Smooth muscle cell of the brain vasculature (primary cell): Measurements from ENCODE around the gene UBA52.
"Not testable (repeated sequence)": the region's sequence is repeated elsewhere in the genome, so short reads cannot be mapped to it uniquely, and the experiment has no call there.

Experiments used
- DNase-seq: peaks from one replicate; pipeline ENCODE4 v3.0.0-alpha.2; 2012; ENCODE audit warnings: low read depth, low spot score

The UBA52 gene

DNA sequence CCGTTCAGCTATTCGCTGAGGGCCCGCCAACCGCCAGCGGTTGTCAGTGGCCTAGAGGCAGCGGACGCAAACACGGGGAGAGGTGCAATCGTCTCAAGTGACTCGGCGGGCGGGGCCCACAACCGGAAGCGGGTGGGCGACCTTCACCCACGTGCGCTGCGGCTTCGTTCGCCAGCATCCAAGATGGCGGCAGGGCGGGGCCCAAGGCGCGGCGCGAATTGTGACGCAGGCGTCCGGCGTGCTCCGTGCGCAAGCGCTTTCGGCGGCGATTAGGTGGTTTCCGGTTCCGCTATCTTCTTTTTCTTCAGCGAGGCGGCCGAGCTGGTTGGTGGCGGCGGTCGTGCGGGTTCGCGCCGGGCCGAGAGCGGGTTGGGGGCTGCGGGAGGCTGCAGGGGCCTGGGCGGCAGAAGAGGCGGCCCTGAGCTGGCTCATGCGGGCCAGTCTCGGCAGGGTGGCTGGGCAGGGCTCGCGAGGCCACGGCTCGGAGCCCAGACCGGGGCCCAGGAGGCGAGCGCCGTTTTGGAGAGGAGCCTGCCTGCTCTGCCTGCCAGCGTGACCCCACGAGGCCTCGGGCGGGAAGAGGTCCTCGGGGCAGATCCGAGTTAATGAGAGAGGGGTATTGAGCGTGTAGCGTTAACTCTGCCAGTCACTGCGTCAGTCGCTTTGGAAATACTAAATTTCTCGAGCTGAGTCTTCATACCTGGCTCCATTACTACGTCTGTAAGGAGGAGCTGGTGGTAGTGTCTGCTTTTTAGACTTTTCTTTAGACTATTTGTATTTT lies at the start of gene UBA52:
TSS of gene UBA52 (plus strand) at position 294 of the 781 bp plus-strand sequence. CDS start 1,444 bp downstream, outside the sequence.
- DNase-seq, result peak; percentile 91

DNA sequence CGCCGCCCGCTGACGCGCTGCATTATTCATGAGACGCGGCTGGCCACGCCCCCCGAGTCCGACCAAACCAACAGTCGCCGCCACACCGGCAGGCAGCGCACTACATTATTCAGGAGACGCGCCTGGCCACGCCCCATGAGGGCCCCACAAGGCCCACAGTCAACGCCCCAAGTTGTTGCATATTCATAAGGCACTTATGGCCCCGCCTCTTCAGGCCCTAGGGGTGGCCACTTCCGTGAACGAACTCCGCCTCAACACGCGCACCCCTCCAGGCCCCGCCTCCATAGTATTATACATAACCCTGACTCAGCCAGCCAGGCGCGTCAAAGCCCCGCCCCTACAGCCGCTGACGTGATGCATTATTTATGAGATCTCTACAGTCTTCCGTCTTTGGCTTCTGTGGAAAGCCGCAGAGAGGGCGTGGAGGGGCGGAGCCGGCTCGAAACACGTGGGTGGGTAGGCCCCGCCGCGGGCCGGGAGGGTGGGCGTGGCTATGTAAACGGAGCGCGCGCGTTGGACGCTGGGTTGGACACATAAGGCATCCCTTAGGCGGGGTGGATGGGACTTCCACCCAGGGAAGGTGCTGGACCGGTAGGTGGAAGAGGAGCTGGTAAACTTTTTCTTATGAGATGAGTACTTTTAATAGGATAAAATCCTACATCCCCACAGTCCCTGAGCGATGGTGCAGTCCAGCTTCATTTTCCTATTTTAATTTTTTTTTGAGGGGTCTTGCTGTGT lies 49.4 kb upstream of the UBA52 start:
- DNase-seq, result peak; percentile 100

- DNase-seq, result not testable (repeated sequence)
Observed at GRCh38 chr19:18522862-18523440, 48.7 kb upstream of the UBA52 start.

GRCh38 chr19:18523841-18524240 lies 47.8 kb upstream of the UBA52 start:
- DNase-seq, result no peak

- DNase-seq, result no peak
Observed at GRCh38 chr19:18526316-18526715, 45.3 kb upstream of the UBA52 start.

DNA sequence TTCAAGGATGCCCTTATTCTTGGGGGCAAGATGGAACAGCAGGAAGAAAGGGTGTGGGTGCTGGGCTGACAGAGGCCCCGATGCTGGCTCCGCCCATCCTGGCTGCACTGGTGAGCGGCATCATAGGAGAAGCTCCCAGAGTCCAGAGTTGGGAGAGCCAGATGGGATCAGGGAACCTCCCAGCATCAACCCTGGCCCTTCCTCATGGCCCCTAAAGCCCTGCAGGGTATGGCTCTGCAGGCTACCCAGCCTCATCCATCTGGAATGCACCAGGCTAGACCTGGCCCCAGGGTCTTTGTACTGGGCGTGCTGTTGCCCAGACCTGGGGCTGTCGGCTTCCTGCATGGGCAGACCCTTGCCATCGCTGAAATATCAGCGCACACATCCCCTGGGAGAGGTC lies 41.9 kb upstream of the UBA52 start:
- no peak for DNase-seq

DNA sequence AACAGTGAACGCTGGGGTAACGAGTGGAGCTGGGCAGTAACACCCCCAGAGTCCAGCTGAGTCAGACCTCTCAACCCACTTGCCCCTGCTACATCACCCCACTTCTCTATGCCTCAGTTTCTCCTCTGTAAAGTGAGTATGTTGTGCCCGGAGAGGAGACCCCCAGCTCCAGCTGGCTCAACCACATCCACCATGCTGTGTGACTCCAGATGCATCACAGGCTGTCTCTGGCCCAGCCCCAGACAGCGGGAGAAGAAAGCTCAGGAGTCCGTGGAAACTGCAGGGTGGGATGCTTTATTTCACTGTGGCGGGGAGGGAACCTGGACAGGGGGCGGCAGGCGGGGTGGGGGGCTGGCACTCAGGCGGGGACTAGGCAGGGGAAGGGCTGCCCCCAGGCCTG lies 40.2 kb upstream of the UBA52 start:
- no peak for DNase-seq

GRCh38 chr19:18532168-18532890 lies 39.3 kb upstream of the UBA52 start:
- DNase-seq, result no peak

DNA sequence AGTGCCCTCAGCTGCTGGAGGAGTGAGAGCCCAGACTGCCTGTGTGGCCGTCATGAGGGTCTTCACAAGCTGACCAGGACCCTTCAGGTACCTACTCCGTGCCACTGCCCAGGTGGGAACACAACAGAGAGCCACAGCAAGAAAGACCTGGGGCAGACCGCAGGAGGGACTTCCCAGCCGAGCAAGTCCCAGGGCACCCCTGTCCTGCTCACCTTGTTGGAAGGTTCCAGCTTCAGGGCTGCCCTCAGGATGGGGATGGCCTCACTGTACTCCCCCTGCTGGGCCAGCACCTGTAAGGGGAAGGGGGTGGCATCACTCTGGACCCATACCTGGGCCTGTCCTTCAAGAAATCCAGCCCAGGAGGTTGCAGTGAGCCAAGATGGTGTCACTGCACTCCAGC lies 38.6 kb upstream of the UBA52 start:
- DNase-seq, result no peak

- DNase-seq, result no peak
Observed at GRCh38 chr19:18536475-18536874, 35.2 kb upstream of the UBA52 start.

GRCh38 chr19:18537431-18537830 lies 34.2 kb upstream of the UBA52 start:
- no peak for DNase-seq

- DNase-seq, result no peak
Observed at GRCh38 chr19:18538115-18538514, 33.5 kb upstream of the UBA52 start.

GRCh38 chr19:18539372-18539771 lies 32.3 kb upstream of the UBA52 start:
- DNase-seq, result no peak

DNA sequence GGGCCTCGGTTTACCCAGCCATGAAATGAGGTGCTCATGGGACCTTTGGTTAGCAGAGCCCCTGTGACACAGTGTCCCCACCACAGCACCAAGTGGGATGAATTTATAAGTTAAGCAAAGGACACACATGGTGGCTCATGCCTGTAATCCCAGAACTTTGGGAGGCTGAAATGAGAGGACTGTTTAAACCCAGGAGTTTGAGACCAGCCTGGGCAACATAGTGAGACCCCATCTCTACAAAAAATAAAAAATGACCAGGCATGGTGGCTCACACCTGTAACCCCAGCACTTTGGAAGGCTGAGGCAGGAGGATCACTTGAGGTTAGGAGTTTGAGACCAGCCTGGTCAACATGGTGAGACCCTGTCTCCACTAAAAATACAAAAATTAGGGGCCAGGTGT lies 31.5 kb upstream of the UBA52 start:
- DNase-seq, result not testable (repeated sequence)

DNA sequence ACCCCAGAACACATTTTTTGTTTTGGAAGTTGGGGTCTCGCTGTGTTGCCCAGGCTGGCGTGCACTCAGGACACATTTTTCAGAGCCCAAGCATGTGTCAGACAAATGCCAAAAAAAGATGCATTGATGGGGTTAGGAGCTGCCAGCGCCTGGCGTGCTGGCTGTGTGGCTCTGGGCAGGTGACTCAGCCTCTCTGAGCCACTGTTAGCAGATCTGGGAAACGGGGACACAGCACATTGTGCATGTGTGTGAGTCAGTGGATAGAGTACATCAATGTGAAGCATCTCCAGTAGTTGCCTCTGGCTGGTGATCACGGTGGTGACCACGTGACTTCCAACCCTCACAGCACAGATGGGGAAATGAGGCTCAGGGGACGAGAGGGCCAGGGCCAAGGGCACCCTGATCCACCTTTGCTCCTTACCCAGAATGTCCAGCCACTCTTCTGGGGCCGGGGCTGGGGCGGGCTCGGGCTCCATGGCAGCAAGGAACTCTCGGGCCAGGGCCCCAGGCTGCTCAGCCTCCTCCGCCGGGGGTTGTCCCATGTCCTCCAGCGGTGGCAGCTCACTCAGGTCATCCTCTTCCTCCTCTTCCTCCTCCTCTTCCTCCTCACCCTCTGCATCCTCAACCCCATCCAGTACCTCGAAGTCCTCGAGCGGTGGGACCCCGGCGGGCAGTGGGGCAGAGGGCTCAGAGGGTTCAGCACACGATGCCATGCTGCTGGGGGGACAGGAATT lies 30.2 kb upstream of the UBA52 start:
- no peak for DNase-seq

GRCh38 chr19:18541992-18542940 lies 29.4 kb upstream of the UBA52 start:
- DNase-seq, result no peak

DNA sequence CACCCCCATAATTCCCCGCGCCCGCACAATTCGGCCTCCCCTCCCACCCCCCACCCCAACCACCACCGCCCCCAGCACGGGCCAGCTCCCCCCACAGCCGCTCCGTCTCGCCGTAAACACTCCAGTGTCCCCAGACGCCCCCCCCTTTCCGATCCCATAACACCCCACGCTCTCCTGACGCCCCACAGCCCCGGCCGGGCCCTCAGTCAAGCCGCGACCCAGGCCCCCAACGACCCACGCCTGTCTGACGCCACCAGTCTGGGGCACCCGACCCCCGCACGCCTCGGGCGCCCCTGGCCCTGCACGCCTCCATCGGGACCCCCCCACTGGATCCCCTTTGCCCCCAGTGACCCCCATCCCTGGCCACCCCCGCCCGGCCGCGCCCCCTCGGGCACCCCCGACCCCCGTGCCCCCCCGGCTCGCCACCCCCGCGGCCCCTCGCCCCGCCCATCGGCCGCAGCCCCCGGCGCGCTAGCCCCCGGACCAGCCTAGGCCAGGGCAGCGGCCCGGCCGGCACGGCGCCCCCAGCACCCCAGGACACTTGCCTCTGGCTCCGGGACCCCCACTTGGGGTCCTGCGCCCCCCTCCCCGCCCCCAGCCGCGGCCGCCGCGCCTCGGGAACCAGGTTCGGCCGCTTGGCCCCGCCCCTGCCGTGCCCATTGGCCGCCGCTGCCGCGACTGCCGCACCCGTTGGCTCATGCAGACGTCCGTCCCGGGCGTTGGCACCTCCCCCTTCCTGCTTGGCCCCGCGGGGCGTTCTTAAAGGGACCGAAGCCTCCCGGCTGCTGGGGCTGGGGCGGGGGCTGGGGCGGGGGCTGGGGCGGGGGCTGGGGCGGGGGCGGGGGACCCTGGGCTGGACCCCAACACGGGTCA lies 28.5 kb upstream of the UBA52 start, which contains the start of gene FKBP8:
TSS of gene FKBP8 (minus strand) at position 633 of the 873 bp plus-strand sequence. CDS start 1,603 bp downstream, outside the sequence.
- peak; percentile 64 for DNase-seq

- DNase-seq, result no peak
Observed at GRCh38 chr19:18543814-18544475, 27.7 kb upstream of the UBA52 start.
